ENCODE measurements around the gene PIAS1. TPM values are rescaled to one million over a fixed set of nuclear protein-coding genes. Genes with fewer than 3 reads are reported as not detected.

The PIAS1 gene
- total and polyA plus RNA-seq, 9 of the 15 experiments (the other 6 are each of a cell fraction or from before 2014, with no cell fraction given): 18.0 to 59.1 (median 28.5) TPM

GRCh38 chr15:68078365-68078764 is 24.2 kb downstream of the PIAS1 start:
- Histone ChIP-seq H3K4me1 (replicated peaks in 1 of 2; ENCODE audit: control insufficient read depth in 2 of 2, insufficient read depth in 2 of 2, low read length in 2 of 2) (peaks cover 0 to 4% of the 10 kb centered on the region in 2 experiments; a peak in 2 of 5 replicates), H3K9me3 (replicated peaks; ENCODE audit: control insufficient read depth, insufficient read depth, low read depth, low read length) (no peaks in the 10 kb centered on the region), H3K27ac (ENCODE audit: extremely low read depth, low read depth, low read length) (no peak overlapping the region), H3K79me2 (ENCODE audit: control insufficient read depth, insufficient read depth, low read length) (peaks cover 98% of the 10 kb centered on the region), H3K27me3 (ENCODE audit: control insufficient read depth in 2 of 2, insufficient read depth in 2 of 2, low read length in 2 of 2) (no peaks in the 10 kb centered on the region), H2AFZ (ENCODE audit: low read depth, low read length) (no peak overlapping the region), H3K36me3 (ENCODE audit: control insufficient read depth, insufficient read depth, low read length) (no peaks in the 10 kb centered on the region), H3K4me2 (ENCODE audit: insufficient read depth, low read length) (no peak overlapping the region), H3K9me1 (ENCODE audit: control insufficient read depth, insufficient read depth, low read length) (no peaks in the 10 kb centered on the region), H4K20me1 (replicated peaks; ENCODE audit: control insufficient read depth, insufficient read depth, low read length) (peaks cover 11% of the 10 kb centered on the region), H3K4me3 (no peak overlapping the region), H3K9ac (ENCODE audit: insufficient read depth in 1 of 2, low read depth in 2 of 2, low read length in 2 of 2) (no peak overlapping the region)
- in situ Hi-C loops (cut with MboI): no loop called here
- no peak for ATAC-seq
- intact Hi-C loops (cut with micrococcal nuclease): no loop called here
- POLR2A ChIA-PET: interaction anchor here (0.7 to 2.2 kb wide), 2 partner anchors 23 to 24 kb away, joined by 3 to 6 read pairs; partner anchors contain the start of gene PIAS1
- no peak for FAIRE-seq
- CTCF ChIA-PET (ENCODE audit: low intra/inter-chr PET ratio): no interaction called here
- no peak for DNase-seq (ENCODE audit: extremely low read depth in 1 of 4, low spot score in 3 of 4)
- WGBS (ENCODE audit: insufficient coverage, low coverage, missing lambda C conversion rate): 74% methylated on average over 3 of the region's 3 CpGs
- BruUV-seq (replicated peaks): no TSS peak
- TF ChIP-seq PRDM10 (IDR thresholded peaks at IDR 0.05; ENCODE audit: partially characterized antibody) (no peak), XRCC4 (IDR thresholded peaks at IDR 0.05; ENCODE audit: extremely low read depth, insufficient read depth, insufficient read length) (no peak), BRD9 (IDR thresholded peaks at IDR 0.05; ENCODE audit: low read depth, partially characterized antibody) (no peak), KDM2B (CRISPR knock-in tag; IDR thresholded peaks at IDR 0.05) (no peak), HOMEZ (CRISPR knock-in tag; IDR thresholded peaks at IDR 0.05) (no peak), SAFB (IDR thresholded peaks at IDR 0.05; ENCODE audit: borderline replicate concordance, low read depth, low read length) (no peak), ZNF512 (tag; IDR thresholded peaks at IDR 0.05) (no peak), ZNF41 (CRISPR knock-in tag; conservative IDR thresholded peaks at IDR 0.05) (no peak), ZNF263 (CRISPR knock-in tag; IDR thresholded peaks at IDR 0.05; ENCODE audit: borderline replicate concordance) (no peak), POLR2AphosphoS5 (IDR thresholded peaks at IDR 0.05; ENCODE audit: control insufficient read depth, insufficient read depth, low read depth, low read length) (no peak), SMC3 (conservative IDR thresholded peaks at IDR 0.05; ENCODE audit: insufficient read depth, low read depth, low read length) (no peak), HDAC6 (IDR thresholded peaks at IDR 0.05; ENCODE audit: low read depth, low read length) (no peak), GTF2F1 (IDR thresholded peaks at IDR 0.05; ENCODE audit: low read depth, low read length) (no peak), ZNF232 (CRISPR knock-in tag; IDR thresholded peaks at IDR 0.05) (no peak)
- TF ChIP-seq, protein P1, sequence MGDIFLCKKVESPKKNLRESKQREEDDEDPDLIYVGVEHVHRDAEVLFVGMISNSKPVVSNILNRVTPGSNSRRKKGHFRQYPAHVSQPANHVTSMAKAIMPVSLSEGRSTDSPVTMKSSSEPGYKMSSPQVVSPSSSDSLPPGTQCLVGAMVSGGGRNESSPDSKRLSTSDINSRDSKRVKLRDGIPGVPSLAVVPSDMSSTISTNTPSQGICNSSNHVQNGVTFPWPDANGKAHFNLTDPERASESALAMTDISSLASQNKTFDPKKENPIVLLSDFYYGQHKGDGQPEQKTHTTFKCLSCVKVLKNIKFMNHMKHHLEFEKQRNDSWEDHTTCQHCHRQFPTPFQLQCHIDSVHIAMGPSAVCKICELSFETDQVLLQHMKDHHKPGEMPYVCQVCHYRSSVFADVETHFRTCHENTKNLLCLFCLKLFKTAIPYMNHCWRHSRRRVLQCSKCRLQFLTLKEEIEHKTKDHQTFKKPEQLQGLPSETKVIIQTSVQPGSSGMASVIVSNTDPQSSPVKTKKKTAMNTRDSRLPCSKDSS (IDR thresholded peaks at IDR 0.05; ENCODE audit: low read depth, partially characterized antibody): no peak

All from K562 (cell line).